Neural cell (in vitro differentiated cells): Measurements from ENCODE around the gene CELSR1.

Source experiments
- EZH2 ChIP-seq: fragments of 200-600, 300-800 bp; shearing (Covaris generic), sonication (generic); IDR thresholded peaks from 2 replicates; pipeline ENCODE4 v1.6.1; 2014; ENCODE audit warnings: antibody characterized with exemption, low read length, borderline replicate concordance, mild to moderate bottlenecking; ENCODE audit not compliant: insufficient read depth, poor library complexity, severe bottlenecking
- MXI1 ChIP-seq: fragments of 450-650 bp; conservative IDR thresholded peaks from 2 replicates; pipeline ENCODE4 v1.6.1; 2014; ENCODE audit warnings: antibody characterized with exemption, mild to moderate bottlenecking; ENCODE audit not compliant: poor library complexity, severe bottlenecking
- RAD21 ChIP-seq: fragments of 450-650 bp; conservative IDR thresholded peaks from 2 replicates; pipeline ENCODE4 v1.6.1; 2014; ENCODE audit warnings: antibody characterized with exemption, mild to moderate bottlenecking, moderate library complexity
- TF ChIP-seq, protein P1 (sequence below): fragments of 450-650 bp; IDR thresholded peaks from 2 replicates; pipeline ENCODE4 v1.5.1; 2014; ENCODE audit warnings: antibody characterized with exemption, mild to moderate bottlenecking, moderate library complexity; ENCODE audit not compliant: poor library complexity, severe bottlenecking

DNA sequence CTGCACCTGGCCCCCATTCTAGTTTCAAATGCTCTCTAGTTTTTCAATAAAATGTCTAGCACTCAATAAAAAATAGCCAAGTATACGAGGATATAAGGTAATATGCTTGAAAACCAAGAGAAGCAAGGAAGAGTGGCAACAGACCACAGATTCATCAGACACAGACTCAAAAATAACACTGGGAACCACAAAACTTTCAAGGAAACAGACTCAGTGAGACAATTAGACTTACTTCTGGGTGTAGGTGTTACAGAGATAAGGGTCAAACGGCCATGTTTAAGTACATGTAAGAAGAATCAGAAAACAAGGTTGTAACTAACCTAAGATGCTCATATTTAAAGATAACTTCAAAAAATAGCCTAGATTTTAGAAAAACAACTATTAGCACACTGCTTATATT, 134.9 kb downstream of the CELSR1 start:
- TF ChIP-seq EZH2, result no peak
- TF ChIP-seq, protein P1, sequence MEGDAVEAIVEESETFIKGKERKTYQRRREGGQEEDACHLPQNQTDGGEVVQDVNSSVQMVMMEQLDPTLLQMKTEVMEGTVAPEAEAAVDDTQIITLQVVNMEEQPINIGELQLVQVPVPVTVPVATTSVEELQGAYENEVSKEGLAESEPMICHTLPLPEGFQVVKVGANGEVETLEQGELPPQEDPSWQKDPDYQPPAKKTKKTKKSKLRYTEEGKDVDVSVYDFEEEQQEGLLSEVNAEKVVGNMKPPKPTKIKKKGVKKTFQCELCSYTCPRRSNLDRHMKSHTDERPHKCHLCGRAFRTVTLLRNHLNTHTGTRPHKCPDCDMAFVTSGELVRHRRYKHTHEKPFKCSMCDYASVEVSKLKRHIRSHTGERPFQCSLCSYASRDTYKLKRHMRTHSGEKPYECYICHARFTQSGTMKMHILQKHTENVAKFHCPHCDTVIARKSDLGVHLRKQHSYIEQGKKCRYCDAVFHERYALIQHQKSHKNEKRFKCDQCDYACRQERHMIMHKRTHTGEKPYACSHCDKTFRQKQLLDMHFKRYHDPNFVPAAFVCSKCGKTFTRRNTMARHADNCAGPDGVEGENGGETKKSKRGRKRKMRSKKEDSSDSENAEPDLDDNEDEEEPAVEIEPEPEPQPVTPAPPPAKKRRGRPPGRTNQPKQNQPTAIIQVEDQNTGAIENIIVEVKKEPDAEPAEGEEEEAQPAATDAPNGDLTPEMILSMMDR, result no peak
- no peak for TF ChIP-seq RAD21
- no peak for TF ChIP-seq MXI1
